Activated CD8-positive, alpha-beta memory T cell treated with anti-CD3 and anti-CD28 coated beads for 48 hours (primary cell): ENCODE data around the gene DNER.
"Not testable (repeated sequence)": the region's sequence is repeated elsewhere in the genome, so short reads cannot be mapped to it uniquely, and the experiment has no call there.

Experiments
- DNase-seq, 3 experiments: peaks; one replicate each; pipeline ENCODE4 v3.0.0-alpha.2; 2020; ENCODE audit warnings: low read depth in 2 of 3, low spot score in 2 of 3

Gene DNER

GRCh38 chr2:229408356-229408755 lies 306.0 kb downstream of the DNER start:
- no peak for DNase-seq

GRCh38 chr2:229407170-229407569 lies 307.2 kb downstream of the DNER start:
- DNase-seq = no peak

- no peak for DNase-seq
Measured at GRCh38 chr2:229405796-229406195, 308.6 kb downstream of the DNER start.

- DNase-seq = no peak
Measured at GRCh38 chr2:229403296-229403695, 311.1 kb downstream of the DNER start.

- DNase-seq = no peak
Measured at GRCh38 chr2:229401171-229401865, 313.0 kb downstream of the DNER start.

GRCh38 chr2:229393926-229394325 lies 320.4 kb downstream of the DNER start:
- no peak for DNase-seq

- DNase-seq = no peak
Measured at GRCh38 chr2:229392196-229392595, 322.2 kb downstream of the DNER start.

- no peak for DNase-seq
Measured at GRCh38 chr2:229388731-229389130, 325.6 kb downstream of the DNER start.

GRCh38 chr2:229387866-229388265 lies 326.5 kb downstream of the DNER start:
- no peak for DNase-seq

- DNase-seq = no peak
Measured at GRCh38 chr2:229380101-229380625, 334.2 kb downstream of the DNER start.

GRCh38 chr2:229378386-229378785 lies 336.0 kb downstream of the DNER start:
- no peak for DNase-seq

- DNase-seq = no peak
Measured at GRCh38 chr2:229376866-229377265, 337.5 kb downstream of the DNER start.

- DNase-seq = no peak
Measured at GRCh38 chr2:229375251-229375650, 339.1 kb downstream of the DNER start.

- not testable (repeated sequence) for DNase-seq
Measured at GRCh38 chr2:229373311-229373710, 341.0 kb downstream of the DNER start.

- no peak for DNase-seq
Measured at GRCh38 chr2:229372207-229372606, 342.1 kb downstream of the DNER start.

GRCh38 chr2:229371086-229371485 lies 343.3 kb downstream of the DNER start:
- DNase-seq = no peak

GRCh38 chr2:229370509-229370908 lies 343.8 kb downstream of the DNER start:
- no peak for DNase-seq

GRCh38 chr2:229363185-229363814 lies 351.1 kb downstream of the DNER start:
- DNase-seq = no peak

- no peak for DNase-seq
Measured at GRCh38 chr2:229350883-229351282, 363.5 kb downstream of the DNER start.

GRCh38 chr2:229350117-229350805 lies 364.1 kb downstream of the DNER start:
- DNase-seq = no peak

GRCh38 chr2:229348128-229348527 lies 366.2 kb downstream of the DNER start:
- no peak for DNase-seq
